ENCODE measurements around the gene MAU2. TPM values are rescaled to one million over a fixed set of nuclear protein-coding genes. Genes with fewer than 3 reads are reported as not detected.

MAU2 gene
- total and polyA plus RNA-seq, 11 donors, result 15.7 to 46.4 (median 29.0) TPM

DNA sequence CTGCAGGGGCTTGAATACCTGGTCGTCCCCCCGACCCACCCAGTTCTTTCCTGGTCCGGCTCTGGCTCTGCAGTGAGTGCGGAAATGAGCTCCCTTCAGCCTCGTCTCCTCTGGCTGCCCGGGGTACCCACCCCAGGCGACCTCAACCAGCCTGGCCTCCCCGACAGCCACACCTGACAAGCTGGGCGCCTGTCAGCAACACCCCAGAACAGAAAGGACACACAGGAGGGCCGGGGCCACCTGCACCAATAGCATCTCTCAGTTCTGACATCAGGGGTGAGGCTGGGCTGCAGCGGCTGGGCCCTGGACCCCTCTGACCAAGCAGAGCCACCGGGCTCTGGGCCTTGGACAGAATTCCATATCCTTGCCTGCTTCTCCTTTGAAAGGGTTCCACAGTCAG is 20.0 kb upstream of the MAU2 start:
- no peak for ATAC-seq
- WGBS, 4 donors, result 94 to 98% (median 96%) methylated on average over 12 of the region's 12 CpGs
- intact Hi-C loops (cut with DNase I), result no loop called here
- H3K27ac ChIP-seq, result no peak overlapping the region
- DNase-seq, result no peak
- H3K4me1 ChIP-seq, result peaks cover 0 to 15% (median 5%) of the 10 kb centered on the region in 12 donors
- no peaks in the 10 kb centered on the region for H3K27me3 ChIP-seq
- no peak overlapping the region for H3K4me3 ChIP-seq
- TF ChIP-seq POLR2A (IDR thresholded peaks at IDR 0.05), result no peak
- TF ChIP-seq, protein P1, sequence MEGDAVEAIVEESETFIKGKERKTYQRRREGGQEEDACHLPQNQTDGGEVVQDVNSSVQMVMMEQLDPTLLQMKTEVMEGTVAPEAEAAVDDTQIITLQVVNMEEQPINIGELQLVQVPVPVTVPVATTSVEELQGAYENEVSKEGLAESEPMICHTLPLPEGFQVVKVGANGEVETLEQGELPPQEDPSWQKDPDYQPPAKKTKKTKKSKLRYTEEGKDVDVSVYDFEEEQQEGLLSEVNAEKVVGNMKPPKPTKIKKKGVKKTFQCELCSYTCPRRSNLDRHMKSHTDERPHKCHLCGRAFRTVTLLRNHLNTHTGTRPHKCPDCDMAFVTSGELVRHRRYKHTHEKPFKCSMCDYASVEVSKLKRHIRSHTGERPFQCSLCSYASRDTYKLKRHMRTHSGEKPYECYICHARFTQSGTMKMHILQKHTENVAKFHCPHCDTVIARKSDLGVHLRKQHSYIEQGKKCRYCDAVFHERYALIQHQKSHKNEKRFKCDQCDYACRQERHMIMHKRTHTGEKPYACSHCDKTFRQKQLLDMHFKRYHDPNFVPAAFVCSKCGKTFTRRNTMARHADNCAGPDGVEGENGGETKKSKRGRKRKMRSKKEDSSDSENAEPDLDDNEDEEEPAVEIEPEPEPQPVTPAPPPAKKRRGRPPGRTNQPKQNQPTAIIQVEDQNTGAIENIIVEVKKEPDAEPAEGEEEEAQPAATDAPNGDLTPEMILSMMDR (IDR thresholded peaks at IDR 0.05), result no peak
- H3K9me3 ChIP-seq, result no peaks in the 10 kb centered on the region
- peaks cover 0 to 78% (median 65%) of the 10 kb centered on the region in 9 donors for H3K36me3 ChIP-seq

DNA sequence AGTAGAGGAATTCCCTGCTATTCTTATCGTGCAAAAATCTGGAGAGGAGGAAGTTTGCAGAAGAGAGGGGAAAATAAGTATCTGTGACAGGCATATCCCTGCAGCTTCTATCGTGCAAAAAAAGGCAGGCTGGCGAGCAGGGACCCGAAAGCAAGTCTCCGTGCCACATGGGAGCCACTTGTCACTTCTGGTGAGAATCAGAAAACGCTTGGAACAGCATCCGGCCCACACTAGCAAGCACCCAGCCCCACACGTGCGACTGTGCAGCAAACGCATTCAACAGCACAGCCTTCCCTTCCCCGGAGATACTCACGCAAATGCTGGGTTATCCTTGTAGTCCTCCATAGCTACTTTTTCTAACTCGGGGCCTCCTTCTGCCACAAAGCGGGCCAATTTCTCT is 17.2 kb upstream of the MAU2 start:
- no peak for ATAC-seq
- H3K27me3 ChIP-seq, result no peaks in the 10 kb centered on the region
- intact Hi-C loops (cut with DNase I), result no loop called here
- TF ChIP-seq, protein P1 (IDR thresholded peaks at IDR 0.05), result no peak
- TF ChIP-seq POLR2A (IDR thresholded peaks at IDR 0.05), result no peak
- peaks cover 0 to 88% (median 79%) of the 10 kb centered on the region in 9 donors for H3K36me3 ChIP-seq
- H3K4me3 ChIP-seq, result no peak overlapping the region
- 86 to 92% (median 90%) methylated on average over 14 of the region's 14 CpGs for WGBS, 4 donors
- H3K4me1 ChIP-seq, result peaks cover 0 to 15% (median 5%) of the 10 kb centered on the region in 12 donors
- no peak for DNase-seq
- H3K27ac ChIP-seq, result no peak overlapping the region
- H3K9me3 ChIP-seq, result no peaks in the 10 kb centered on the region

DNA sequence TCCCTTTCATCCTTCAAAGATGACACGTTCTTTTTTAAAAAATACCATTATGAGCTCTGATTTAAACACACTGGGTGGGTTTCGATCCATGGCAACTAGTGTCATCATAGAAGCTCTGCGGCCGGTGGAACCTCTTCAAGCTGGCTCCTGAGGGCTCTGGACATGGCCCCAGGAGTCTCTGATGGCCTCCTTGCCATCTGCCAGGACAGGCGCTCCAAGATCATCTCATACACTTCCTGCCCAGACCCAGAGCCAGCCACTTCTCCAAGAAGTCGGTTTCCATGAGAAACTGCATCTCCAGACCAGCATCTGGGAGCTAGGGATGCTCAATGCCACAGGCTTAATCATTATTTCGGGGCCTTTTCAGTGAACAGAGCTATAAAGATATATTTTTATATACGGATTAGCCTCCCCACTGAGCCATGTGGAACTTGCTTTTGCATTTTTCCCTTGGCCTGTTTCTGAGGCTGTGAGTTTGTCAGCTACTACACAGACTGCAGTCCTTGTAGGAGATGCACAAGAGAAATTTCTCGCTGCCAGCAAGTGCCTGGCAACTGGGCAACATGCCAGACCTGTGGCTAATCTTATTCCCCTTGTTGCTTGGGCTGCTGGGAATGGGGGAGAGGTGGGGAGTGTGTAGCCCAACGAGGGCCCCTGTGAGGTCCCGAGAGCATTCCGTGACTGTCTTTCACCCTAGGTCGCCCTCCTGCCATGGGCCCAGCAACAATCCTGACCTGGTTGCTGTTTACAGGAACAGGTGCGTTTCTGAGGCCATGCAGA is 16.3 kb upstream of the MAU2 start:
- ATAC-seq (peak; percentile 62 to 74 (median 74)), DNase-seq (peak in 4 of 5 donors; percentile 59 to 74 (median 66))
- intact Hi-C loops (cut with DNase I), result no loop called here
- Histone ChIP-seq H3K36me3 (peaks cover 0 to 98% (median 88%) of the 10 kb centered on the region in 9 donors), H3K4me3 (no peak overlapping the region), H3K27me3 (no peaks in the 10 kb centered on the region), H3K27ac (peak overlapping the region in 7 of 12 donors; percentile 33 to 74 (median 59)), H3K9me3 (no peaks in the 10 kb centered on the region), H3K4me1 (peaks cover 0 to 15% (median 5%) of the 10 kb centered on the region in 12 donors)
- TF ChIP-seq POLR2A (IDR thresholded peaks at IDR 0.05), result no peak
- TF ChIP-seq, protein P1 (IDR thresholded peaks at IDR 0.05), result no peak
- 72 to 80% (median 76%) methylated on average over 12 to 14 of the region's 14 CpGs for WGBS, 4 donors

DNA sequence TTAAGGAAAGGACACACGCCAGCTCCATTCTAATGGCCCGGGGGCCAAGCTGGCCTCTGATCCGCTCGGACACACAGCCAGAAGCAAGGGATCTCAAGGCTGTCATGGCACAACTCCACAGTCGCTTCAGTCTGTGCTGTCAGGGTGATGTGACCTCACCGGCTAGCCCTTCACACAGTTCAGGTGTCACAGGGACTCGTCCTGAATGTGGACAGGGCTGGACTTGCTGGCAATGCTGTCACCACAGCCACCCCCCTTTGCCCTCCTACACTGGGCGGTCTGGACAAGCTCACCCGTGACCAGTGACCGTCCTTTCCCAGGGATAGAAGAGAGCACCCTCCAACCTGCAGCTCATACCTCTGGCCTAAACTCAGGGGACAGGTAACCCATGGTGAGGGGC is 15.6 kb upstream of the MAU2 start:
- peak in 3 of 4 donors; percentile 44 to 60 (median 60) for ATAC-seq
- peaks cover 0 to 100% (median 93%) of the 10 kb centered on the region in 9 donors for H3K36me3 ChIP-seq

More for the DNA sequence above, 15.6 kb upstream of the MAU2 start:
- TF ChIP-seq, protein P1 (IDR thresholded peaks at IDR 0.05), result no peak
- no peak for TF ChIP-seq POLR2A (IDR thresholded peaks at IDR 0.05)
- Histone ChIP-seq H3K4me1 (peaks cover 0 to 15% (median 5%) of the 10 kb centered on the region in 12 donors), H3K27ac (peak overlapping the region in 7 of 12 donors; percentile 33 to 74 (median 59)), H3K9me3 (no peaks in the 10 kb centered on the region), H3K27me3 (no peaks in the 10 kb centered on the region), H3K4me3 (no peak overlapping the region)
- DNase-seq, result no peak
- intact Hi-C loops (cut with DNase I), result no loop called here
- WGBS, 4 donors, result 72 to 76% (median 72%) methylated on average over 4 to 10 of the region's 10 CpGs
